ENCODE measurements around the gene LRIG1. TPM values are rescaled to one million over a fixed set of nuclear protein-coding genes. Genes with fewer than 3 reads are reported as not detected.

Gene LRIG1
- total and polyA plus RNA-seq, 9 of the 15 experiments (the other 6 are each of a cell fraction or from before 2014, with no cell fraction given), result 0.05 to 0.38 (median 0.13) TPM; not detected in 3

DNA sequence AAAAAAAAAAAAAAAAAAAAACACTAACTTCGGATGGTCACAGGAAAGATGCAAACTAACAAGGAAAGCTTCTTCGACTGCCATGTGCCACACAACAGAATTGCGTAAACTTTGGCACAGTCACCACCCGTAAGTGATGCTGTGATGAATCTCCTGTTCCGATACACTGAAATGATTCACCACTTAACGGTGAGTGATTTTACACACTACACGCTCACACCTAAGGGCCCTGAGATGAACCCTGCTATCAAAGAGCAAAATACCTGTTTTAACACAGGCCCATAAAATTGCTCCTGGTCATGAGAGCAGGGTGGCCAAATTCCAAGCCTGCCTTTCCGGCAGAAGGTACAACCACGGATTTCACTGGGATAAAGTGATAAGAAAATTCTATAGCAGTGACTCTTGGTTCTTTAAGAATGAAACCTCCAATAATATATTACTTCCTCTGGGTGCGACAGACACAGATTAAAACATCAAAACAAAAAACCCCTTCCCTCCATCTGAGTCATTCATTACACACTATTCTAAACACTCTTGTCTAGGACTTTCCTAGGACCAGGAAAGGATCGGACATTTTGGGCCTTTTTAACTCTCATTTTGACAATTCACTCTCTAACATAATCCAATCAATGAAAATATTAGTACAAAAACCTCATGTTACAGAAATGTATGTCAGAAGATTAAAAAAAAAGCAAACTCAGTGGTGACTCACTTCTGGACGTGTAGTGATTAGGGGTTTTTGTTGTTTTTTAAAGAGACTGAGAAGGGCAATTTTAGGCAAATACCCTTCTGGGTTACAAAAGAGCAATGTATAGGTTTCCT, 28.3 kb downstream of the LRIG1 start (continued):
- TF ChIP-seq, protein P1, sequence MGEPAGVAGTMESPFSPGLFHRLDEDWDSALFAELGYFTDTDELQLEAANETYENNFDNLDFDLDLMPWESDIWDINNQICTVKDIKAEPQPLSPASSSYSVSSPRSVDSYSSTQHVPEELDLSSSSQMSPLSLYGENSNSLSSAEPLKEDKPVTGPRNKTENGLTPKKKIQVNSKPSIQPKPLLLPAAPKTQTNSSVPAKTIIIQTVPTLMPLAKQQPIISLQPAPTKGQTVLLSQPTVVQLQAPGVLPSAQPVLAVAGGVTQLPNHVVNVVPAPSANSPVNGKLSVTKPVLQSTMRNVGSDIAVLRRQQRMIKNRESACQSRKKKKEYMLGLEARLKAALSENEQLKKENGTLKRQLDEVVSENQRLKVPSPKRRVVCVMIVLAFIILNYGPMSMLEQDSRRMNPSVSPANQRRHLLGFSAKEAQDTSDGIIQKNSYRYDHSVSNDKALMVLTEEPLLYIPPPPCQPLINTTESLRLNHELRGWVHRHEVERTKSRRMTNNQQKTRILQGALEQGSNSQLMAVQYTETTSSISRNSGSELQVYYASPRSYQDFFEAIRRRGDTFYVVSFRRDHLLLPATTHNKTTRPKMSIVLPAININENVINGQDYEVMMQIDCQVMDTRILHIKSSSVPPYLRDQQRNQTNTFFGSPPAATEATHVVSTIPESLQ (CRISPR knock-in tag; IDR thresholded peaks at IDR 0.05), result no peak
- TF ChIP-seq ZNF143 (CRISPR knock-in tag; IDR thresholded peaks at IDR 0.05) (no peak), NFRKB (IDR thresholded peaks at IDR 0.05; ENCODE audit: low read depth) (no peak), ETV5 (CRISPR knock-in tag; IDR thresholded peaks at IDR 0.05; ENCODE audit: low read depth) (no peak)

DNA sequence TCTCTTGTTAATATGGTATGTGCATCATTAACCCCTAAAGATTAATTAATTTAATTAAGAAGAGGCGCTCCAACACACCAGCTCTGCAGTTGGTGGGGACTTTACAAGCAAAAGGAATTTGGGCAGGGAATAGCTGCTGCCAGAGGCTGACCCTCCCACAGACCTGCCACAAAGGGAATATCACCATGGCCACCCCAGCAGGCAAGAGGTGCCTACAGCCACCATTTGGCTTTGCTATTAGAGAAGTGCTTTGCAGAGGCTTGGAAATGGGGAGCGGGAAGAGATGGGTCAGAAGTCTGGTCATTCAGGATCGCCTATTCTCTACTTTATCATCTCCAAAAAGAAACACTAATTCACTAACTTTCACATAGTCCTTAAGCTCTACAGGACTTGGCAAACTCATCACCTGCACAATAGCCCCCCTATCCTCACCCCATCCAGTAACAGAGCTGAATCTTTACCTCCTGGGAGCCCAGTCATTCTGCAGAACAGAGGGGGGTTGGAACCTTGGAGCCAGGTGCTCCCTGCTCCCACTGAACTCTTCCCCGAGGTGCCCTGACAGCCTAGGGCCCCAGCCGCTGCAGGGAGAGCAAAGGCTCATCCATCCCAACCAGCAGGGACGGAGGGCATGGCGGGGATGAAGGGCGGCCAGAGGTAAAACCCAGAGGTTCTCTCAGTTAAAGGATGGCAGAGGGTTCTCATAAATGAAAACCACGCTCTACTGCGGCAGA, 29.7 kb downstream of the LRIG1 start:
- DNase-seq (ENCODE audit: extremely low read depth in 1 of 4, low spot score in 3 of 4) (no peak), ATAC-seq (no peak), FAIRE-seq (no peak)
- Histone ChIP-seq H4K20me1 (replicated peaks; ENCODE audit: control insufficient read depth, insufficient read depth, low read length) (no peaks in the 10 kb centered on the region; the same call in 1 of the 2 replicates), H3K9me3 (replicated peaks; ENCODE audit: control insufficient read depth, insufficient read depth, low read depth, low read length) (no peaks in the 10 kb centered on the region), H3K27me3 (ENCODE audit: control insufficient read depth in 2 of 2, insufficient read depth in 2 of 2, low read length in 2 of 2) (peaks cover 3 to 9% of the 10 kb centered on the region in 2 experiments; a peak in 3 of 5 replicates), H3K9ac (ENCODE audit: insufficient read depth in 1 of 2, low read depth in 2 of 2, low read length in 2 of 2) (no peak overlapping the region), H3K79me2 (ENCODE audit: control insufficient read depth, insufficient read depth, low read length) (no peaks in the 10 kb centered on the region), H3K4me3 (no peak overlapping the region), H3K4me2 (ENCODE audit: insufficient read depth, low read length) (no peak overlapping the region), H3K36me3 (ENCODE audit: control insufficient read depth, insufficient read depth, low read length) (no peaks in the 10 kb centered on the region), H3K4me1 (replicated peaks in 1 of 2; ENCODE audit: control insufficient read depth in 2 of 2, insufficient read depth in 2 of 2, low read length in 2 of 2) (no peaks in the 10 kb centered on the region), H2AFZ (ENCODE audit: low read depth, low read length) (no peak overlapping the region), H3K27ac (ENCODE audit: extremely low read depth, low read depth, low read length) (no peak overlapping the region), H3K9me1 (ENCODE audit: control insufficient read depth, insufficient read depth, low read length) (no peaks in the 10 kb centered on the region)
- no TSS peak for BruUV-seq (replicated peaks)
- WGBS (ENCODE audit: insufficient coverage, low coverage, missing lambda C conversion rate), result 0% methylated on average over 7 of the region's 10 CpGs
- ChIA-PET POLR2A (no interaction called here), CTCF (ENCODE audit: low intra/inter-chr PET ratio) (no interaction called here)
- TF ChIP-seq NONO (IDR thresholded peaks at IDR 0.05; ENCODE audit: low read depth in 2 of 2, low read length in 1 of 2), result no peak
- intact Hi-C loops (cut with micrococcal nuclease) (no loop called here), in situ Hi-C loops (cut with MboI) (no loop called here)
